NCI-H526 (cell line): Measurements from ENCODE around the gene HAO1.
"Not testable (repeated sequence)": the region's sequence is repeated elsewhere in the genome, so short reads cannot be mapped to it uniquely, and the experiment has no call there.

ENCODE experiments used
- DNase-seq, 2 experiments: peaks; one replicate each; lab custom pipeline; 2025; lab: John Stamatoyannopoulos, UW

Gene HAO1

DNA sequence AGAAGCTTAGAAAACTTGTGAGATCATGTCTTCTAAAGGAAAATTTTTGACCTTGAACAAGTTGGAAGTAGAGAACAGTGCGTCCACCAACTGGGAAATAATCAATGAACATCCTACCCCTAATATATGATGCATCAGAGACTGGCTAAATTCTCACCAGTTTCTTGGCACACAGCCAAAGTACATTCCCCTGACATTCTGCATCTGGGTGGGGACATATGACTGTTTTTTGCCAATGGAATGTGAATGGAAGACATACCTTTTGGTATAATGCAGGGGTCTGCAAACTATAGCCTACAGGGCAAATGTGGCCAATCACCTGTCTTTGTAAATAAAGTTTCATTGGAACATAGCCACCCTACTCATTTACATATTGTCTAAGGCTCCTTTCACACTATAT is 84.7 kb downstream of the HAO1 start:
- DNase-seq: no peak

DNA sequence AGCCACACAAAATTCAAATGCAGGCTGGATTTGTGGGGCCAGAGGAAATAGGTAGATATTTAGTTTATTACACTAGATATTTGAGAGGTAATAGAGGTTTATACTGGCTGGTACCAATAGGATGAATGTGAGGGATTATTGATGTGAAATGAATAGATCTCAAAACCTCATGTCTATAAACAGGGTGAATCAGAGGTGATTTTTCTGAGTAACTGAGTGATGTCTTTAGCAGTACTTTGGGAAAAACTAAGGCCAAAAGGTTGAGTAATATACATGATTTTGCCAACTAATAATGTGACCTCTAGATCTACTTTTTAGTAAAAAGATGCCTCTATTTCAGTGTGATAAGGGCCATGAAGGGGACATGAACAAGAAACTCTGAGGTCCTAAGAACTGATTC is 86.8 kb downstream of the HAO1 start:
- DNase-seq: no peak

DNA sequence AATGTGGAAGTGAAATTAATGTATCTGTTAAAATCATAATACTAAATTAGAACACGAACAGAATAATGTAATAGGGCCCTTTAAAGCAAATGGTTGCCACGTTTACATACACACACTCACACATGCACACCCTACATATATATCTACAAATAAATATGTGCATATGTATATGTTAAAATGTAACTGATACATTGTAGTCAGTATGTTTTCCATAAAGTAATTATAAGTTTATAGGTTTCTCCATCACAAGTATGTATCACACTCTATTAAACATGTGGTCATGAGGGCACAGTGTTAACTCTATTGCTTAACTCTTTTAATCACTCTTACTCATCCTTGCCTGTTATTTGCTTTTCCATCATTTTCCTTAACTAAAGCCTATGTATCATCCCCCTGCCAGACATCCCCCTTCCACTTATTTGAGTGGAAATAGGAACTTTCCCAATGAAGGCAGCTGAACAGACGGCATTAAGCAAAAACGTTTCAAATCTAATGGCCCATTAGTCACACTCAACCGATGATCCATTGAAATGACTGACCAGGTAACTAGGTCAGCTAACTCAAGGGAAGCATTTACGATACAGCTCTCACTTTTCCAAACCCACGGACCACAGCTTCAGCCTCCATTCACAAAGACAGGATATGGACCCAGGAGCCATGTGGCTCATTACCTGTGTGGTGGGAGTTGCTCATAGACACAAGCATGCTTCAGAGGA is 89.3 kb downstream of the HAO1 start:
- peak in 1 of 2 experiments; percentile 4 for DNase-seq

DNA sequence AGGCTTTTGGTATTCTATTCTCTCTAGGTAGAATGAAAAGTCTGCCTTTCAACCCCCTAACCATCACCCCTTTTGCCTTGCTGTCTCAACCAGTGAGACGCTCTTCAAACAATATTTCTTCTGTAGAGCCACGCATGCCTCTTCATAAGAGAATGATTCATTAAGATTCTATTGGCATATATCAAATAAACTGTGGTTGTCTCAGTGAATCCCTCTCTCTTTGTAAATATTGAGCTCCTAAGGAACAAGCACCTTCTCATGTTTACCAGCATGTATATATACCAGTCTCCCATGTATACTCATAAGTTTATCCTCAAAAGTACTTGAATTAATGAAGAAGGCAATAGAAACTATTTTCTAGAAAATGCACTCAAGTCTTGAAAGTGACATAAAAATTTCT is 90.6 kb downstream of the HAO1 start:
- no peak for DNase-seq

DNA sequence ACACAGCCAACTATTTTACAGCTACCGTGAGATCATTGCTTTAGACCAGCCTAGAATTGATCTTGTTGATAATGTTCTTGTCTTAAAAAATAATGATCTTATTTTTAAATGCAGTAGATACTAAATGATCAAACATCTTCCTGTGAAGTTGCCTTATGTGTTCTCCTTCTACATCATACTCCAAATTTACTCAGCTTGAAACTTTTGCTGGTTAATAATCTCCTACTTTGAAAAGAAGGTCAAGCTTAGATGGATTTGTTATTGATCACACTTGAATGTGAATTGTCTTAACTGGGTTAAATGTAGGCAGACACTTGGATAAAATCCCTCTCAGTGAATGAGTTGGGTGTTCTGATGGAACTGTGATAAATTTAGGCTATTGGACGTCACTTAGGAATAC is 91.9 kb downstream of the HAO1 start:
- no peak for DNase-seq

DNA sequence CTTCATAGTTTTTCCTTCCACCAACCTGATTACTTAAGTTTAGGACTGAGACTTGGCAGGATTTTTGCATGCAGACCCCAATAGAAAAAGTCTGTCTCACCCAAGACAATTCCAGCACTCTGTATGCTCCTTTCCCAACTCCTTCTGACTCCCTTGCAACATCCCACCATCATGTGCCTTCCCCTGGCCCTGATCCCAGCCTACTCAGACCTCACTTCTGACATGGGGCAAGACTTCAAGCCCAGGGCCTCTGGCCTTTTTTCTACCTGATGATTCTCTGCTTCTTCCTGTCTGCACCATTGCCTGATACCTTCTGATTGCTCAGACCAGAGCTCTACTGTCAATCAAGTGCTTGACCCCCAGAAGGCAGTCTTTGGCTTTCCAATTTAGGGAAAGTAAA is 96.6 kb downstream of the HAO1 start:
- no peak for DNase-seq

DNA sequence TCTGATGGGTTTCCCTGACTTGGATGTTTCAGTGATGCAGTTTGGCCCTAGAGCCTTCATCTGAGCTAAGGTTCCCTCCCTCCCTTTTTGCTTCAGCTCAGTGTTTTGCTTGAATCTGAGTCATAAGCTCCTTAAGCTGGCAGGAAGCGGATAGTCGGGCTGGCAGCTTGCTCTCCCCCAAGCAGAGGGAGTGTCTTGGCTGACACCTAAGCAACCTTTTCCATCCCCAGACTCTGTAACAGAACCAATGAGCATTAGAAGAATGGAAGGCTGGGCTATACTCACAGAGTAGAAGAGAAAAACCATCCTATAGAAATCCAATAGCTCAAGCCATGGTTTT is 98.3 kb downstream of the HAO1 start:
- no peak for DNase-seq

DNA sequence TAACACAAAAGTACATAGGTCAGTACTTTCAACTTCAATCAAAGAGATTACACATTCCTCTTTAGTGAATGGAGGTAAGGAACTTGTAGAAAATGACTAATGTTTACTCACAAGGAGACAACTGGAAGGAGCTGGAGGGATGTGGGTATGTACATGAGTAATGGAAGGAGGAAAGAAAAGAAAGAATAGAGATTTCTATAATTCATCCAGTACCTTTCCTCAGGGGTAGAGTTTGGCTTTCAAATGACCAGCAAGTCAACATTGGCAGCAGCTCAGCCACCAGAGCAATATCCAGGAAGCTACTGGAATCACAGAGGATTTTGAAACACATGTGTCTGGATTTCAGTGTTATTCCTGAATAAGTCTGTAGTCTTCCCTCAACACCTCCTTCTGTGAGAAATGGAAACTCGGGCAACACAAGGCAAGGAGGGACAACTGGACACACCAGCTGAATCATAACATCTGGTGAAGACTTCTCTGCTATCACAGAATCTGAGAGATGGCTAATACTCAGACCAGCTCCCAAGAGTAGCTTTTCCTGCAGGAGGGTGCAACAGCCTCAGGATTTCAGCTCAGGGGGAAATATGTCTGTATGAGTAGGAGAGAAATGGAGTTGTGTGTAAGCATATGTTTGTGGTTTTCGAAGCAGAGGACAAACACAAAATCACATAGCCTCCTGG is 98.8 kb downstream of the HAO1 start:
- DNase-seq: no peak

DNA sequence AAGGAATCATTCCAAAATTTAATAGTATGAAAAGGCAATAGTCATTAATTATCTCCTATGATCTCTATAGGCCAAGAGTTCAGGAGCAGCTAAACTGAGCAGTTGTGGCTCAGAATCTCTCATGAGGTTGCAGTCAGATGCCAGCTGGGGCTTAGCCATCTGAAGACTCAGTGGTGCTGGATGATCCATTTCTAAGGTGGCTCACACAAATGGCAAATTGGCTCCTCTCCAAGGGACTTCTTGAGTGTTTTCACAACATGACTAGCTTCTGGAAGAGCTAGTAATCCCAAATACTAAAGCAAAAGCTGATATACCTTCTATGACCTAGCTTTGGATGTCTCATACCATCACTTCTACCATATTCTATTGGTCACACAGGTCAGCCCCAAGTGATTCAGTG is 104.2 kb downstream of the HAO1 start:
- DNase-seq: no peak

DNA sequence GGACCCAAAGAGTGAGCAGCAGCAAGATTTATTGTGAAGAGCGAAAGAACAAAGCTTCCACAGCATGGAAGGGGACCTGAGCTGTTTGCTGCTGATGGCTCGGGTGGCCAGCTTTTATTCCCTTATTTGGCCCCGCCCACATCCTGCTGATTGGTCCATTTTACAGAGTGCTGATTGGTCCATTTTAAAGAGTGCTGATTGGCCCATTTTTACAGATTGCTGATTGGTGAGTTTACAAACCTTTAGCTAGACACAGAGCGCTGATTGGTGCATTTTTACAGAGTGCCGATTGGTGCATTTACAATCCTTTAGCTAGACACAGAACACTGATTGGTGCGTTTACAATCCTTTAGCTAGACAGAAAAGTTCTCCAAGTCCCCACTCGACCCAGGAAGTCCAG is 105.8 kb downstream of the HAO1 start:
- DNase-seq: not testable (repeated sequence)
